Activated CD4-positive, CD25-positive, alpha-beta regulatory T cell treated with anti-CD3 and anti-CD28 coated beads, Interleukin-2, amount 50 U/mL, for 72 hours (primary cell): ENCODE results near the gene PTPRB.

Experiments used
- DNase-seq: peaks from one replicate; pipeline ENCODE4 v3.0.0; 2021

Gene PTPRB

DNA sequence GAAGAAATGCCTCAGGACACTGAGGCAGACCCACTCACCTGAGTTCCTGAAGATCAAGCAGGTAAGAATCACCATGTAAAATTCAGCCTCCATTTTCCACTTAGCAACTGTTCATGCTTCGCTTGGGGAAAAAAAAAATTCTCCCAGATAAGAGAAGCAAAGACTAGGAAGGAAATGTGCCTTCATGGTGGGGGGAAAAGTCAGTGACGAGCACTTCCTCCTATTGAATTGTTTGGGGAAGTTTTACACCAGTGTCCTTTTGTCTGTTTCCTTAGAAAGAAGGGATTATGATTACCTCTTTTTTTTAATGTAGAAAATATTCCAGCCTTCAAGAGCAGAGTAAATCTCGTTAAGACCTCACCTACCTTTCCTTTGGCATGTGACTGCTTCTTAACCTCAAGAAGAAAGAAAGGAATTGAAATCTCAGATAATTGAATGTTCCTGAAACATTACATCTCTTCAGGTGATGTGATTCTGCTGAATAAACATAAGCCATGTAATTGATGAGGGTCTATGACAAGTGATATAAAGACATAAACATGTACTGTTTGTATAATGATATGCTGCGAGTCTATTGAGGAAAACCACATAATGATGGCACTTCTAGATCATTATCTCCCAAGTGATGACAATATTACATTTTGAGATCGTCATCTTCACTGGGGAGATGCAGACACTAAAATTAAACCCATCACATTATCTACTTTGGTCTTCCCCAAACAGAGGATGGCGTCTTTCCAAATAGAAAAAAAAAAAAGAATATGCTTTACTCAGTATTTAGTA lies at the start of gene PTPRB:
TSS of gene PTPRB (minus strand) at position 127 of the 783 bp plus-strand sequence. CDS start at position 93, 34 bp downstream.
- DNase-seq: no peak

DNA sequence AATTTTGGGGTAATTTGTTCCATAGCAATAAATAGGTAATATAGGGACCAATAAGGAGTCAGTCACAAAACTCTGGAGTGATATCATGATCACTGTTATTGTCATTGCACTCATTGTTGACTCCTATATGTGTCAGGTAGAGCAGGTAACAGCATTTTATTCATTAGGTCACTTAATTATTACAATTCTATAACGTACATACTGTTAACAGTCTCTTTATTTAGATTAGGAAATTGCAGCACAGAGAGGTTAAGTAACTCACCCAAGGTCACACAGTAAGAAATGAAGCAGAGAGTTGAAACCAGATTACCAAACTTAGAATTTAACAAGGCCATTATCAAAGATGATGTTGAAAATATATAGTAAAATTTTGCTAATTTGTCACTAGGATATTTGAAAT lies 49.7 kb upstream of the PTPRB start:
- DNase-seq: no peak

DNA sequence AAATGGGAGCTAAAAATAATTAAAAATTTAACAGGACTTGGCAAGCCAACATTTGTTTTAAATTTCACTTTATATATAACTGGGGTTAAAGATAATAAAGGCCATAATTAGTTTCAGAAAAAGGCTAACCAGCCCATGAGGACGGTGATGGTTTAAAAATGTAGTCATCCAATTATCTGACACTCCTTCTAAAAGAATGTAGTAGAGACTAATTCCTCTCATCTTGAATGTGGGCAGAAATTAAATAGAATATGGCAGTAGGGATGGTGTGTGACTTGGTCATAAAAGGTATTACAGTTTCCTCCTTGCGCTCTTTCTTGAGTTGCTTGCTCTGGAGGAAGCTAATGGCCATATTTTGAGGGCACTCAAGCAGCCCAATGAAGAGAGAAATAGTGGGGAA lies 49.1 kb upstream of the PTPRB start:
- DNase-seq: no peak

GRCh38 chr12:70683976-70684375 lies 46.7 kb upstream of the PTPRB start:
- DNase-seq: no peak

DNA sequence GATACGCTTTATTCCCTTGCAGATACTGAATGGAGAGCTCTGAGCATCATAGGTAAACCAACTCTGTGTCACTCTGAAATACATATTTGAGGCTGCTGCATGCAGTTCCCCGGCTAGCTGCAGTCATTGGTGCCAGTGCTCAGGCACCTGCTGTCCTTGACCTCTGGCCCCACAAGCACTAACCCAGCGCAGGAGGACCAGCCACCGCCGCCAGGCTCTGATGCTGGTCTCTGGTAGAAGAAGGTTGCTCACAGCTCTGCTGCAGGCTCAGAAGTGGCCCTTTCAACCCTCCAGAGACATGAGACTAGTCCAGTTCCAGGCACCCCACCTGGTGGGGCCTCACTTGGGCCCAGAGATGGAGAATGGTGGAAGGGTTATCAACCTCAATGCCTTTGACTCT lies 34.5 kb upstream of the PTPRB start:
- DNase-seq: no peak

DNA sequence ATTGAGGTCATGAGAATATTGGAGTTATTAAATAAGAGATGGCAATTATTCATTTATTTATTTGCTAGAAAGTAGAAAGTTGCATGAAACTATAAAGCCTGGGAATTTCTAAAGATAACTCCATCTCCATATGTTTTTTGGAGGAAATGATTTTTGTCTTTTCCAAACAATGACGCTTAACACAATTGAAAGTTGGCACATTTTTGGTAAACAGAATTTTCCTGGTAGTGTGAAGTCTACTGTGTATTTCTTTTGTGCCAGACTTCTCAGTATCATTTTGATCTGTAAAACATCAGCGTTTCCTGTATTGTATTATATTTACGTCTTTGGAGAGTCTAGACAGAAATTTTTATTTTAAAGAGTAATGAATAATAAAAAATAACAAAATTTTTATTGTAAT lies 33.7 kb upstream of the PTPRB start:
- DNase-seq: no peak

- no peak for DNase-seq
These were observed 30.0 kb upstream of the PTPRB start for GRCh38 chr12:70667253-70667652.

GRCh38 chr12:70666364-70666763 lies 29.1 kb upstream of the PTPRB start:
- no peak for DNase-seq

DNA sequence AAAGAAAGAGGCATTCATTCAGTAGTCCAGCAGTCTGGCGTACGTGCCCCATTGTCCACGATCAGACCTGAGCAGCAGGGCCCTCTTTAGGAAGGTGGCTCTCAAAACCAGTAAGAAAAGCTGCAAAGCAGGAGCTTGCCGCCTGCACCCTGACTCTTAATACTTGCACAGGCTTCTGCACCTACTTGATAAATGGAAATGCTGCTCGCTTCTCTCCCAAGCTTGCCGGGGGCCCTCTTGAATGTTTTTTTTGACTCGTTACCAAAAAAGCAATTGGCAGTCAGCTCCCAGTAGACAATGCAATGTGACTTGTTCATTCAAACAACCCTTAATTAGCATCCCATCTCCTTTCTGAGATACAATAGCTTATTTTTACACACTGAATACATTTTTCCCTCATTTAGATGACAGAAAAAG lies 27.2 kb upstream of the PTPRB start:
- DNase-seq: no peak

DNA sequence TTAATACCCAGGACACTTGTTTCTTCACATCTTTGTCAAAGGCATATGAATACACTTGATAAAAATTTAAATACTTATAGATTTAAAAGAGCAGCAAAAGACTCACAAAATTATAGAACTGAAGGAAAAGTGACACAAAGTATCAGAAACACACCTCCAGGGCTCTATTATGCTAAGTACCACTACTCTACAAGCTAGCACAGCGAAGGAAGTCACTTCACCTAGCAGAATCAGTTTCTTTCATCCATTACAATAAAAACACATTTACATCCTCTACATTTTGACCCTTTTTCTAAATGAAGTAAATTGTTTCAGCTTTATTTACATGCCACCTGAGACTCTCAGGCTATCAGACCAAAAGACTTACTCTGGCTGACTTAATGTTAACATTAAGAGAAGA lies 26.6 kb upstream of the PTPRB start:
- no peak for DNase-seq

DNA sequence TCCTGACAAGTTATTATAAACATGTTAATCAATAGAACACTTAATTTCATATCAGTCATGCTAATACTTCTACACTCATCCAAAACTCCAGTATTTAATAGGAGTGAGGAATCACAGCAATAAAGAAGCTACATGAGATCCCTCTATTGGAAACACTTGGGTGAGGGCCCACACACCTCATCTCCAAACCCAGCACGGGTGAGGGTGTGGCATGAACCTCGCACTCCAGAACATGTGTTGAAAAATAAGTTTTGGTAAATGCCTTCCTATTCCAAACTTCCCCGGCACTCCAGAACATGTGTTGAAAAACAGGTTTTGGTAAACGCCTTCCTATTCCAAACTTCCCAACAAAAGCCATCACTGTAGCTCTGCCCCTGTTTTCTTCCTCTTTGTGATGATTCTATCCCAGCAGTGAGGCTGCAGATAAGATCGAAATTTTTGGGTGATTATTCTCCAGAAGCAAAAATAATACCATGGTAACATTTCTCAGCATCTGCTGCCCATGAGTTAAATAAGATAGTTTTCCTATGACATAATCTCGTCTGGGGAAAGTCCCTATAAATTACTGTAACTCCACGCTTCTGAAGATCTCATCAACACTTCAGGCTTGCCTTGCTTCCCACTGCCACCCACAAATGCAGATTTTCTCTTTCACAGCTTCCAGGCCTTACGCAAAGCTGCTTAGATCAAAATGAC lies 24.4 kb upstream of the PTPRB start:
- no peak for DNase-seq

GRCh38 chr12:70660620-70661219 lies 23.5 kb upstream of the PTPRB start:
- no peak for DNase-seq

DNA sequence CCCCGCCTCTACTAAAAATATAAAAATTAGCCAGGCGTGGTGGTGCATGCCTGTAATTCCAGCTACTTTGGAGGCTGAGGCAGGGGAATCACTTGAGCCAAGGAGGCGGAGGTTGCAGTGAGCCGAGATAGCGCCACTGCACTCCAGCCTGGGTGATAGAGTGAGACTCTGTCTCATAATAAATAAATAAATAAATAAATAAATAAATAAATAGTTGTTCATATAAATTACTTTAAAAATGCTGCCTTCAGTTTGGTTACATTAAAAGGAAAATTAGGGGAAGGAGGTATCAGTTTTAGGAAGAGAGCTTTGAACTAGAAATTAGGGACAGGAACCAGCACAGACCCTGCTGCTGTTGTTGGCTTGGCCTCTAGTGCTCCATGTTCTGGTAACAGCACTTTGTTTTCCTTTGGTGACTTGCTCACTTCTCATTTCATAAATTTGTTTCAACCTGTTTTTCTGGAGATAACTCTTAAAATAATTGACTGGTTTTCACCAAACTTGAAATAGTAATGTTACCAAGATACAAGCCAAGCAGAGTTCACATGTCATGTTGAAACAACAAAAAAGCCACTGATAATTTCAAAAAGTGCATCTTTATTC lies 22.9 kb upstream of the PTPRB start:
- no peak for DNase-seq

DNA sequence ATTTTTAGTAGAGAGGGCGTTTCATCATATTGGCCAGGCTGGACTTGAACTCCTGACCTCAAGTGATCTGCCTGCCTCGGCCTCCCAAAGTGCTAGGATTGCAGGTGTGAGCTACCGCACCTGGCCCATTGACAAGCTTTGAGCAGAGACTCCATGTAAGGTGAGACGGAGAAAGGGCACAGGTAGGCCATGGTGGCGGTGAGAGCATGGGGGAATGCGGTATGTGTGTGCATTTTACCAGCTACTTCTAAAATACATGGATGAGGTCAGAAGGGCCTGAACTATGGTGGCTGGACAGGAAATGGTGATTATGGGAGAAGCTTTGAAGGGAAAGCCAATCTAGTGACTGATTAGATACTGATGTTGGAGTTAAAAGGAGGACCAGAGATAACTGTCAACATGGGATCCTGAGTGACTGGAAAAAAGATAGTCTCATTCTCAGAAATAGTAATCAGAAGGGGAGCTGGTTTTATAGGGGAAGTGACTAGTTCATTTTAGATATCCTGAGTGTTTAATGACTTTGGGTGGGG lies 21.9 kb upstream of the PTPRB start:
- DNase-seq: no peak

DNA sequence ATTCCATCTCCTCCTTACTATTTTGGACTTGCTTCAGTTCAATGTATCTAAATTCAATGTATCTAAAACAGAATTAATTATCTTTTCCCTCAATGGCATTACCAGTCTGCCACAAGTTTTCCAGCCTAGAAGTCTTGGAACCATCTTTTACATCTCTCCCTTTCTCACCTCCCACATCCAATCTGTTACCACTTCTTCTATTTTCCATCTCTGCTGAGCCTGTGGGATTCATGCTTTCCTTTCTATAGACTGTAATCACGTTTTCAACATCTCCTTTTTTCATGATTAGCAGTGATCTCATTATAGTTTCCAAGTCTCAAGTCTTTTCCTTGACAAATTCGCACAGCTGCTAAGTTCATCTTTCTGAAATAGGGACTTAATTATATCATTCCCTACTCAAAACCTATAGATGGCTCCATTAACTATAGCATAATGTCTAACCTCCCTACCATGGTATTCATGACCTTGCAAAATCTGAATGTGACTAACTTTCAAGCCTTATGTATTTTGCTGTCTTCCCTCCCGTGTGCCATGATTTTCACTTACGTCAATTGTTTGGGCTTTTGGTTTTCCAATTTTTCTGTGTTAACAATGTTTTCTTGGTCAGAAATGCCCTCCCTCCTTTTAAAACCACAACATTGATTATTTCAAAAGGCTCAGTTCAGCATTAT lies 20.5 kb upstream of the PTPRB start:
- DNase-seq: no peak

GRCh38 chr12:70652451-70652850 lies 15.2 kb upstream of the PTPRB start:
- no peak for DNase-seq

DNA sequence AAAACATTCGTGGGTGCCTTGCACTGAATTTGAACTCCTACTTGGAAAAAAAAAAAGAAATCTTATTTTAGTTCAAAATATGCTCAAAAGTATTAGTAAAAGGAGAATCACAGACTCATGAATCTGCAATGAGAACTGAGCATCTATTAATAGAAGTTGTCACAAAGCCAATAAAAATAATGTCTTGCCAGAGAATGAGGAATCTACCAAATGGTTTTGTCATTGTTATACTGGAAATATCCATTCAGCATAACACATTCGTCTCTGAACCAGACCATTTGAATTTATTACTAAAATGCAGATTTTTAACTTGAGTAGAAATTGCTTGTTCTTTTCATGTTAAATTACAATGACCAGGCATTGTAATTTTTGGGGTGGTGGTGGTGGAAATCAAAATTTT lies 11.6 kb upstream of the PTPRB start:
- DNase-seq: no peak

- DNase-seq: no peak
These were observed 11.0 kb upstream of the PTPRB start for GRCh38 chr12:70648191-70648590.

GRCh38 chr12:70646850-70647249 lies 9.6 kb upstream of the PTPRB start:
- DNase-seq: no peak

DNA sequence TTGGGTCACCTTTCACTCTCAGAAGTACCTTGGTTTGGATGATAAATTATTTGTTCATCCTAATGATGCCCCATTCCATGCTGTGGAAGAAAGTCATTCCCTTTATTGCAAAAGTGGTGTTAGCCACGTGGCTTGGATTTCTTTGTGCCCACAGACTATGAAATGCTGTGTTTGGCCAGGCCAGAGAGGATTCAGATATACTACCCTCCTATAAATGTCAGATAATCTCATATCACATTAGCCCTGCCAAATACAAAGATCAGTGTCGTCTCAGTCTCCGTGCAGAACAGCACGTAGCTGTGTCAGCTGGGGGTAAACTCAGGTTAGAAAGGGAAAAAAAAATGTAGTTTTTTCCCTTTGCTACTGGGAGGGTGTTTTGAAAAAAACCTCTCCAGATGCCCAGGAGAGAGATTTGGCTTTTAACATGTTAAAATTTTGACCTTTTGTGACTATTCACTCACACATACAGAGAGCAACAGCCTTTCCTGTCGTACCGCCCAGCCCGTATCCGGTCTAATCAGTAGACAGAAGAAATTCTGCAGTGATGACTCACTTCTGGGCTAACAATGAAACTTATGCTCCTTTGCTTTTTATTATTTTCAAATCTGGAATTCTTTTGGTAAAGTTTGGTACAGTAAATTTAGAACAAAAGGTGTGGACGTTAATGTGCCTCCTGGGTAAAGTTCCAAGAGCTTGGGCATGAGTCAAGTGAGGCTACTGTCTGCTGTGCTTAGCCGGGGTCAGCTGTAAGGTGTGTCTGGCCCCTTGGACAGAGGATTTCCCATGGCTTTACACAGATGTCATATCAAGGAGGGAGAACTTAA lies 8.5 kb upstream of the PTPRB start:
- no peak for DNase-seq

GRCh38 chr12:70644861-70645260 lies 7.6 kb upstream of the PTPRB start:
- no peak for DNase-seq

GRCh38 chr12:70643939-70644338 lies 6.7 kb upstream of the PTPRB start:
- no peak for DNase-seq
